HCT116 (cell line): ENCODE data around the gene SLC25A33. TPM values are rescaled to one million over a fixed set of nuclear protein-coding genes. Genes with fewer than 3 reads are reported as not detected.

Experiments
- ATAC-seq: fragments of 200-7000 bp; cut with Tn5 transposase; 2 replicates; pipeline ENCODE4 v1.9.1; 2020; ENCODE audit warnings: mild to moderate bottlenecking, moderate library complexity
- BruUV-seq: library from RNA; stranded (reverse); fragments of 400-500 nt; replicated peaks from 2 replicates; lab custom pipeline; 2021; lab: Mats Ljungman, UMichigan
- CTCF ChIA-PET: fragments of 300-600 bp; sonication (Branson Sonifier 250); formaldehyde crosslinking; loops from one replicate; lab custom pipeline; 2021; ENCODE audit warnings: antibody characterized with exemption; lab: Charles Lee
- POLR2A ChIA-PET: fragments of 300-600, 350-600 bp; sonication (Branson Sonifier 250); formaldehyde crosslinking; loops from one replicate; lab custom pipeline; 2021; ENCODE audit warnings: antibody characterized with exemption; lab: Charles Lee
- RAD21 ChIA-PET, 2 experiments: fragments of 300-600 bp; sonication (Branson Sonifier 250); formaldehyde crosslinking; loops; one replicate each; lab custom pipeline; 2023; ENCODE audit warnings: low total read pairs in 2 of 2; ENCODE audit not compliant: uncharacterized antibody in 2 of 2, unreplicated experiment in 2 of 2, low non-redundant PET in 1 of 2; lab: Charles Lee
- DNase-seq: peaks from one replicate; pipeline ENCODE4 v3.0.0-alpha.2; 2010; ENCODE audit warnings: low read depth, low spot score
- H2AFZ ChIP-seq: fragments of 200-600 bp; shearing (Covaris generic), sonication (generic); 2 replicates; pipeline ENCODE4 v1.6.1; 2017; ENCODE audit warnings: low read depth, mixed run types, mixed read lengths, antibody characterized with exemption, low read length; ENCODE audit not compliant: poor library complexity, severe bottlenecking
- H3K27ac ChIP-seq: 2 replicates; pipeline ENCODE4 v1.5.1; 2012; ENCODE audit warnings: low read depth, low read length
- H3K27me3 ChIP-seq: fragments of 200-600 bp; sonication (generic); 2 replicates; pipeline ENCODE4 v1.6.1; 2016; ENCODE audit warnings: mixed run types, low read length, mixed read lengths; ENCODE audit not compliant: insufficient read depth
- H3K36me3 ChIP-seq, 2 experiments: fragments of 200-500 bp in 1 of 2; fragments of 200-600 bp in 1 of 2; sonication (Bioruptor generic) in 1 of 2; sonication (generic) in 1 of 2; 2 replicates each; pipeline versions ENCODE4 v1.5.1 to v1.6.1; 2014 to 2016; ENCODE audit warnings: low read length in 2 of 2, inconsistent platforms in 1 of 2, mixed read lengths in 1 of 2, mixed run types in 1 of 2; ENCODE audit not compliant: insufficient read depth in 2 of 2, control insufficient read depth in 1 of 2
- H3K4me1 ChIP-seq, 2 experiments: fragments of 200-600 bp in 1 of 2; sonication (generic) in 1 of 2; 2 replicates each; pipeline versions ENCODE4 v1.5.1 to v1.6.1; 2012 to 2017; ENCODE audit warnings: low read length in 2 of 2, inconsistent platforms in 1 of 2, mild to moderate bottlenecking in 1 of 2, mixed read lengths in 1 of 2, mixed run types in 1 of 2, moderate library complexity in 1 of 2; ENCODE audit not compliant: insufficient read depth in 2 of 2, control insufficient read depth in 1 of 2
- H3K4me2 ChIP-seq: fragments of 200-600 bp; sonication (generic); 2 replicates; pipeline ENCODE4 v1.6.1; 2017; ENCODE audit warnings: mixed run types, low read length, mixed read lengths
- H3K4me3 ChIP-seq, 2 experiments: fragments of 200-600 bp in 1 of 2; sonication (generic) in 1 of 2; replicated peaks in 1 of 2; 2 replicates each; pipeline ENCODE4 v1.5.1; 2011 to 2016; ENCODE audit warnings: low read length in 2 of 2, control low read depth in 1 of 2, low read depth in 1 of 2, mild to moderate bottlenecking in 1 of 2, mixed read lengths in 1 of 2, mixed run types in 1 of 2
- H3K79me2 ChIP-seq: fragments of 200-600 bp; sonication (generic); 2 replicates; pipeline ENCODE4 v1.6.1; 2017; ENCODE audit warnings: mild to moderate bottlenecking, mixed run types, low read length, moderate library complexity, mixed read lengths; ENCODE audit not compliant: insufficient read depth
- H3K9ac ChIP-seq: fragments of 200-600 bp; sonication (generic); 2 replicates; pipeline ENCODE4 v1.6.1; 2016; ENCODE audit warnings: low read length, mixed read lengths
- H3K9me2 ChIP-seq: fragments of 200-600 bp; sonication (generic), shearing (Covaris generic); 2 replicates; pipeline ENCODE4 v1.6.1; 2017; ENCODE audit warnings: mixed run types, mild to moderate bottlenecking, moderate library complexity; ENCODE audit not compliant: insufficient read depth
- H3K9me3 ChIP-seq, 2 experiments: fragments of 200-500 bp in 1 of 2; fragments of 200-600 bp in 1 of 2; sonication (Bioruptor generic) in 1 of 2; sonication (generic) in 1 of 2; 2 replicates each; pipeline ENCODE4 v1.6.1; 2014 to 2017; ENCODE audit warnings: low read length in 2 of 2, mixed read lengths in 2 of 2, inconsistent platforms in 1 of 2, low read depth in 1 of 2, mild to moderate bottlenecking in 1 of 2, mixed run types in 1 of 2, moderate library complexity in 1 of 2; ENCODE audit not compliant: control insufficient read depth in 1 of 2, insufficient read depth in 1 of 2
- H4K20me1 ChIP-seq: fragments of 200-600 bp; sonication (generic), shearing (Covaris generic); 2 replicates; pipeline ENCODE4 v1.6.1; 2017; ENCODE audit warnings: mixed run types, mild to moderate bottlenecking, moderate library complexity; ENCODE audit not compliant: insufficient read depth
- CBX3 ChIP-seq: IDR thresholded peaks from 2 replicates; pipeline ENCODE4 v1.6.1; 2012; ENCODE audit warnings: low read depth
- CTCF ChIP-seq, 3 experiments: fragments of 200-600 bp in 1 of 3; sonication (generic) in 1 of 3; IDR thresholded peaks in 2 of 3; conservative IDR thresholded peaks in 1 of 3; 2 replicates each; pipeline ENCODE4 v1.5.1; 2012 to 2017; ENCODE audit warnings: low read depth in 2 of 3, low read length in 2 of 3, antibody characterized with exemption in 1 of 3, borderline replicate concordance in 1 of 3, control low read depth in 1 of 3, mild to moderate bottlenecking in 1 of 3, mixed read lengths in 1 of 3, mixed run types in 1 of 3, moderate library complexity in 1 of 3; ENCODE audit not compliant: insufficient read depth in 1 of 3
- EGR1 ChIP-seq: IDR thresholded peaks from 2 replicates; pipeline ENCODE4 v1.6.1; 2012; ENCODE audit warnings: low read depth
- EZH2phosphoT487 ChIP-seq: fragments of 200-600 bp; IDR thresholded peaks from 2 replicates; pipeline ENCODE4 v1.6.1; 2018; ENCODE audit warnings: antibody characterized with exemption, borderline replicate concordance
- POLR2A ChIP-seq: IDR thresholded peaks from 2 replicates; pipeline ENCODE4 v1.7.0; 2011; ENCODE audit warnings: borderline replicate concordance; ENCODE audit not compliant: insufficient read depth, insufficient read length; ENCODE audit errors: extremely low read depth
- POLR2AphosphoS5 ChIP-seq: IDR thresholded peaks from 2 replicates; pipeline ENCODE4 v1.6.1; 2011; ENCODE audit warnings: mild to moderate bottlenecking, low read depth, low read length, moderate library complexity
- SP1 ChIP-seq: IDR thresholded peaks from 2 replicates; pipeline ENCODE4 v1.6.1; 2012; ENCODE audit warnings: low read depth
- SRF ChIP-seq: IDR thresholded peaks from 2 replicates; pipeline ENCODE4 v1.6.1; 2012; ENCODE audit warnings: low read depth
- TCF7L2 ChIP-seq: IDR thresholded peaks from 2 replicates; pipeline ENCODE4 v1.7.0; 2011; ENCODE audit warnings: borderline replicate concordance, inconsistent platforms; ENCODE audit not compliant: insufficient read depth, insufficient read length; ENCODE audit errors: extremely low read depth
- YY1 ChIP-seq: IDR thresholded peaks from 2 replicates; pipeline ENCODE4 v1.6.1; 2011; ENCODE audit warnings: low read length, low read depth, moderate library complexity, mild to moderate bottlenecking; ENCODE audit not compliant: insufficient replicate concordance; ENCODE audit errors: extremely low read depth
- ZNF274 ChIP-seq: fragments of 200-500 bp; sonication (Bioruptor generic); IDR thresholded peaks from 2 replicates; pipeline ENCODE4 v1.6.1; 2014; ENCODE audit warnings: mild to moderate bottlenecking, low read depth, low read length, inconsistent platforms
- intact Hi-C: fragments of 100-400 bp; cut with micrococcal nuclease; formaldehyde crosslinking; loops from 2 replicates; pipeline ENCODE4 v1.10.0; 2022
- total RNA-seq: library from RNA; stranded (reverse); gene quantifications from one replicate; pipeline ENCODE4 v1.2.1, GENCODE V29; 2021; ENCODE audit not compliant: unreplicated experiment
- TF ChIP-seq, protein P1 (sequence below): IDR thresholded peaks from 2 replicates; pipeline ENCODE4 v1.6.1; 2011; ENCODE audit warnings: mild to moderate bottlenecking, low read length, moderate library complexity; ENCODE audit not compliant: insufficient replicate concordance; ENCODE audit errors: extremely low read depth

SLC25A33 gene
- total RNA-seq, 1 experiment from 2014 or later = 9.8 TPM

DNA sequence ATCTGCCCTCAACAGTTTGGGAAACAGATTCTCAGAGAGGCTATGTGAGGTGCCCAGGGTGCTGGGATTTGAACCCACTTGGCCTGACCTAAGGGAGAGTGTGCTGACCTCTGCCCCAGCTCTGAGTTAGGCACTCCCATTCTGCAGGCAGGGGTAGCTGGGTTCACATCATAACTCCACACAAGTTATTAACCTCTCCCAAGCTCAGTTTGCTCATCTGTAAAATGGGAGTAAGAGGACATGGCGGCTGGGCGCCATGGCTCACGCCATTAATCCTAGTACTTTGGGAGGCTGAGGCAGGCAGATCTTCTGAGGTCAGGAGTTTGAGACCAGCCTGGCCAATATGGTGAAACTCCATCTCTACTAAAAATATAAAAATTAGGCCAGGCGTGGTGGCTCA, 8.9 kb upstream of the SLC25A33 start:
- Histone ChIP-seq H3K4me1 (no peaks in the 10 kb centered on the region), H3K4me2 (no peak overlapping the region), H3K4me3 (no peak overlapping the region), H3K36me3 (no peaks in the 10 kb centered on the region), H3K27me3 (no peaks in the 10 kb centered on the region), H3K9me3 (no peaks in the 10 kb centered on the region), H3K27ac (no peak overlapping the region), H4K20me1 (no peaks in the 10 kb centered on the region), H3K79me2 (no peaks in the 10 kb centered on the region), H3K9me2 (no peaks in the 10 kb centered on the region), H2AFZ (no peak overlapping the region), H3K9ac (no peak overlapping the region)
- no peak for ATAC-seq
- TF ChIP-seq SRF (no peak), CBX3 (no peak), SP1 (no peak), POLR2AphosphoS5 (no peak), EZH2phosphoT487 (no peak), CTCF (IDR thresholded peaks at IDR 0.05 in 2 of 3, conservative IDR thresholded peaks at IDR 0.05 in 1 of 3; ENCODE audit: borderline replicate concordance in 1 of 3, insufficient read depth in 1 of 3, low read depth in 2 of 3, low read length in 2 of 3) (no peak), EGR1 (no peak), ZNF274 (no peak), POLR2A (no peak), YY1 (no peak), TCF7L2 (no peak)
- TF ChIP-seq, protein P1, sequence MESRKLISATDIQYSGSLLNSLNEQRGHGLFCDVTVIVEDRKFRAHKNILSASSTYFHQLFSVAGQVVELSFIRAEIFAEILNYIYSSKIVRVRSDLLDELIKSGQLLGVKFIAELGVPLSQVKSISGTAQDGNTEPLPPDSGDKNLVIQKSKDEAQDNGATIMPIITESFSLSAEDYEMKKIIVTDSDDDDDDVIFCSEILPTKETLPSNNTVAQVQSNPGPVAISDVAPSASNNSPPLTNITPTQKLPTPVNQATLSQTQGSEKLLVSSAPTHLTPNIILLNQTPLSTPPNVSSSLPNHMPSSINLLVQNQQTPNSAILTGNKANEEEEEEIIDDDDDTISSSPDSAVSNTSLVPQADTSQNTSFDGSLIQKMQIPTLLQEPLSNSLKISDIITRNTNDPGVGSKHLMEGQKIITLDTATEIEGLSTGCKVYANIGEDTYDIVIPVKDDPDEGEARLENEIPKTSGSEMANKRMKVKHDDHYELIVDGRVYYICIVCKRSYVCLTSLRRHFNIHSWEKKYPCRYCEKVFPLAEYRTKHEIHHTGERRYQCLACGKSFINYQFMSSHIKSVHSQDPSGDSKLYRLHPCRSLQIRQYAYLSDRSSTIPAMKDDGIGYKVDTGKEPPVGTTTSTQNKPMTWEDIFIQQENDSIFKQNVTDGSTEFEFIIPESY = no peak
- POLR2A ChIA-PET = no interaction called here
- intact Hi-C loops = no loop called here
- CTCF ChIA-PET = no interaction called here
- BruUV-seq = no TSS peak
- no peak for DNase-seq
- RAD21 ChIA-PET = no interaction called here
